COLO829 (cell line): ENCODE measurements around the gene ABCC8.

ENCODE experiments used
- DNase-seq: peaks from one replicate; pipeline ENCODE4 v3.0.0; 2012; ENCODE audit warnings: low spot score

ABCC8 gene

GRCh38 chr11:17476317-17477083 lies at the start of gene ABCC8:
Gene ABCC8, minus strand, starts transcription at chr11:17476845. Its CDS starts 69 bp downstream, at chr11:17476776.
- DNase-seq, result no peak

- no peak for DNase-seq
Measured at GRCh38 chr11:17526326-17526725, 49.7 kb upstream of the ABCC8 start.

- DNase-seq, result no peak
Measured at GRCh38 chr11:17525570-17525969, 48.9 kb upstream of the ABCC8 start.

- DNase-seq, result no peak
Measured at GRCh38 chr11:17524221-17524620, 47.6 kb upstream of the ABCC8 start.

GRCh38 chr11:17522655-17523054 lies 46.0 kb upstream of the ABCC8 start:
- DNase-seq, result no peak

GRCh38 chr11:17521106-17521900 lies 44.7 kb upstream of the ABCC8 start:
- no peak for DNase-seq

GRCh38 chr11:17519061-17519885 lies 42.6 kb upstream of the ABCC8 start:
- DNase-seq, result no peak

GRCh38 chr11:17518366-17518765 lies 41.7 kb upstream of the ABCC8 start:
- no peak for DNase-seq

- no peak for DNase-seq
Measured at GRCh38 chr11:17517186-17517585, 40.5 kb upstream of the ABCC8 start.

- DNase-seq, result no peak
Measured at GRCh38 chr11:17516551-17517150, 40.0 kb upstream of the ABCC8 start.

GRCh38 chr11:17515443-17516176 lies 39.0 kb upstream of the ABCC8 start:
- DNase-seq, result no peak

GRCh38 chr11:17514476-17514875 lies 37.8 kb upstream of the ABCC8 start:
- no peak for DNase-seq

- no peak for DNase-seq
Measured at GRCh38 chr11:17513853-17514252, 37.2 kb upstream of the ABCC8 start.

GRCh38 chr11:17512101-17512500 lies 35.5 kb upstream of the ABCC8 start:
- no peak for DNase-seq

- no peak for DNase-seq
Measured at GRCh38 chr11:17511571-17511970, 34.9 kb upstream of the ABCC8 start.

- DNase-seq, result no peak
Measured at GRCh38 chr11:17510507-17511206, 34.0 kb upstream of the ABCC8 start.

- no peak for DNase-seq
Measured at GRCh38 chr11:17508791-17509190, 32.1 kb upstream of the ABCC8 start.

- peak; percentile 24 for DNase-seq
Measured at GRCh38 chr11:17508306-17508705, 31.7 kb upstream of the ABCC8 start.

- DNase-seq, result no peak
Measured at GRCh38 chr11:17507773-17508172, 31.1 kb upstream of the ABCC8 start.

- no peak for DNase-seq
Measured at GRCh38 chr11:17506942-17507341, 30.3 kb upstream of the ABCC8 start.

- DNase-seq, result no peak
Measured at GRCh38 chr11:17506314-17506713, 29.7 kb upstream of the ABCC8 start.
